Hippocampal formation (tissue), 2 donors: ENCODE measurements around the gene HES3.

ENCODE experiments used
- DNase-seq, 2 donors: peaks; one replicate each; lab custom pipeline; 2025; lab: John Stamatoyannopoulos, UW

Gene HES3

GRCh38 chr1:6279613-6280383 lies 35.8 kb downstream of the HES3 start:
- DNase-seq: no peak

- DNase-seq: no peak
Observed at GRCh38 chr1:6280761-6281451, 36.9 kb downstream of the HES3 start.

GRCh38 chr1:6281511-6282402 lies 37.8 kb downstream of the HES3 start:
- no peak for DNase-seq

- no peak for DNase-seq
Observed at GRCh38 chr1:6282577-6283270, 38.7 kb downstream of the HES3 start.

- no peak for DNase-seq
Observed at GRCh38 chr1:6285336-6285735, 41.4 kb downstream of the HES3 start.

- DNase-seq: no peak
Observed at GRCh38 chr1:6286266-6286665, 42.3 kb downstream of the HES3 start.

- DNase-seq: no peak
Observed at GRCh38 chr1:6287029-6287428, 43.0 kb downstream of the HES3 start.

- DNase-seq: peak; percentile 60 to 64
Observed at GRCh38 chr1:6287431-6287886, 43.5 kb downstream of the HES3 start.

GRCh38 chr1:6288026-6288425 lies 44.0 kb downstream of the HES3 start:
- no peak for DNase-seq

GRCh38 chr1:6288665-6289064 lies 44.7 kb downstream of the HES3 start:
- no peak for DNase-seq

- no peak for DNase-seq
Observed at GRCh38 chr1:6292102-6292501, 48.1 kb downstream of the HES3 start.

- DNase-seq: no peak
Observed at GRCh38 chr1:6294080-6294889, 50.3 kb downstream of the HES3 start.

GRCh38 chr1:6294890-6295556 lies 51.0 kb downstream of the HES3 start:
- DNase-seq: no peak
